Stomach (tissue), 4 donors: ENCODE measurements around the gene TMEM52.

Source experiments
- CTCF ChIP-seq, 7 experiments: fragments of 450-650 bp in 4 of 7; fragments of 200-600 bp in 3 of 7; sonication (generic) in 3 of 7; IDR thresholded peaks; one replicate each; pipeline ENCODE4 v1.5.1; 2016 to 2019; ENCODE audit warnings: antibody characterized with exemption in 7 of 7, control low read depth in 2 of 7, mild to moderate bottlenecking in 1 of 7
- EP300 ChIP-seq: sonication (generic); formaldehyde crosslinking; IDR thresholded peaks from one replicate; pipeline ENCODE4 v1.6.1; 2017; ENCODE audit warnings: antibody characterized with exemption
- POLR2A ChIP-seq, 4 donors: fragments of 450-650 bp; IDR thresholded peaks; one replicate each; pipeline ENCODE4 v1.6.1; 2016; ENCODE audit warnings: antibody characterized with exemption in 4 of 4, control low read depth in 2 of 4, mild to moderate bottlenecking in 1 of 4, moderate library complexity in 1 of 4

DNA sequence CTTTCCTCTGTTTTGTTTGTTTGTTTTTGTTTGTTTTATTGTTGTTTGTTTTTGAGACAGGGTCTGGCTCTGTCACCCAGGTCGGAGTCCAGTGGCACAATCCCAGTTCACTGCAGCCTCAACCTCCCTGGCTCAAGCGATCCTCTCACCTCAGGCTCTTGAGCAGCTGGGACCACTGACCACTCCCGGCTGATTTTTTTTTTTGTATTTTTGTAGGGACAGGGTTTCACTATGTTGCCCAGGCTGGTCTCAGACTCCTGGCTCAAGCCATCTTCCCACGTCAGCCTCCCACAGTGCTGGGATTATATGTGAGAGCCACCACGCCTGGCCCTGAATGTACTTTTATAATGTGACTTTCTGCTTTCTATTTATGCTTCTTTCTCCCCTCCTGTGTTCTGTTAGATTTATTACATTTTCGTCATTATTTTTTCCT lies 9.0 kb downstream of the TMEM52 start:
- TF ChIP-seq CTCF (IDR thresholded peaks at IDR 0.05) (no peak), EP300 (no peak), POLR2A (IDR thresholded peaks at IDR 0.05) (no peak)
